GM10248 (cell line): ENCODE data around the gene KRT82.

ENCODE experiments used
- CTCF ChIA-PET: fragments of 300-600 bp; sonication (Branson Sonifier 250); formaldehyde crosslinking; extraction: SDS; loops from one replicate; lab custom pipeline; 2021; ENCODE audit warnings: antibody characterized with exemption; lab: Yijun Ruan, JAX
- POLR2A ChIA-PET: fragments of 350-650 bp; sonication (Branson Sonifier 250); formaldehyde crosslinking; extraction: SDS; loops from one replicate; lab custom pipeline; 2020; ENCODE audit warnings: antibody characterized with exemption; lab: Yijun Ruan, JAX
- DNase-seq: peaks from one replicate; pipeline ENCODE4 v3.0.0; 2012; ENCODE audit errors: extremely low spot score
- TF ChIP-seq, protein P1 (sequence below): IDR thresholded peaks from 2 replicates; pipeline ENCODE4 v1.5.1; 2012; ENCODE audit warnings: mild to moderate bottlenecking, low read depth; ENCODE audit errors: extremely low read depth, missing control alignments, control extremely low read depth

KRT82 gene

GRCh38 chr12:52435659-52435999 is 29.5 kb upstream of the KRT82 start:
- DNase-seq, result no peak
- ChIA-PET CTCF (interaction anchor here (1.2 to 1.4 kb wide), 3 partner anchors 8 to 40 kb away, joined by 3 read pairs; no protein-coding TSS in a partner anchor), POLR2A (no interaction called here)
- TF ChIP-seq, protein P1, sequence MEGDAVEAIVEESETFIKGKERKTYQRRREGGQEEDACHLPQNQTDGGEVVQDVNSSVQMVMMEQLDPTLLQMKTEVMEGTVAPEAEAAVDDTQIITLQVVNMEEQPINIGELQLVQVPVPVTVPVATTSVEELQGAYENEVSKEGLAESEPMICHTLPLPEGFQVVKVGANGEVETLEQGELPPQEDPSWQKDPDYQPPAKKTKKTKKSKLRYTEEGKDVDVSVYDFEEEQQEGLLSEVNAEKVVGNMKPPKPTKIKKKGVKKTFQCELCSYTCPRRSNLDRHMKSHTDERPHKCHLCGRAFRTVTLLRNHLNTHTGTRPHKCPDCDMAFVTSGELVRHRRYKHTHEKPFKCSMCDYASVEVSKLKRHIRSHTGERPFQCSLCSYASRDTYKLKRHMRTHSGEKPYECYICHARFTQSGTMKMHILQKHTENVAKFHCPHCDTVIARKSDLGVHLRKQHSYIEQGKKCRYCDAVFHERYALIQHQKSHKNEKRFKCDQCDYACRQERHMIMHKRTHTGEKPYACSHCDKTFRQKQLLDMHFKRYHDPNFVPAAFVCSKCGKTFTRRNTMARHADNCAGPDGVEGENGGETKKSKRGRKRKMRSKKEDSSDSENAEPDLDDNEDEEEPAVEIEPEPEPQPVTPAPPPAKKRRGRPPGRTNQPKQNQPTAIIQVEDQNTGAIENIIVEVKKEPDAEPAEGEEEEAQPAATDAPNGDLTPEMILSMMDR, result no peak

DNA sequence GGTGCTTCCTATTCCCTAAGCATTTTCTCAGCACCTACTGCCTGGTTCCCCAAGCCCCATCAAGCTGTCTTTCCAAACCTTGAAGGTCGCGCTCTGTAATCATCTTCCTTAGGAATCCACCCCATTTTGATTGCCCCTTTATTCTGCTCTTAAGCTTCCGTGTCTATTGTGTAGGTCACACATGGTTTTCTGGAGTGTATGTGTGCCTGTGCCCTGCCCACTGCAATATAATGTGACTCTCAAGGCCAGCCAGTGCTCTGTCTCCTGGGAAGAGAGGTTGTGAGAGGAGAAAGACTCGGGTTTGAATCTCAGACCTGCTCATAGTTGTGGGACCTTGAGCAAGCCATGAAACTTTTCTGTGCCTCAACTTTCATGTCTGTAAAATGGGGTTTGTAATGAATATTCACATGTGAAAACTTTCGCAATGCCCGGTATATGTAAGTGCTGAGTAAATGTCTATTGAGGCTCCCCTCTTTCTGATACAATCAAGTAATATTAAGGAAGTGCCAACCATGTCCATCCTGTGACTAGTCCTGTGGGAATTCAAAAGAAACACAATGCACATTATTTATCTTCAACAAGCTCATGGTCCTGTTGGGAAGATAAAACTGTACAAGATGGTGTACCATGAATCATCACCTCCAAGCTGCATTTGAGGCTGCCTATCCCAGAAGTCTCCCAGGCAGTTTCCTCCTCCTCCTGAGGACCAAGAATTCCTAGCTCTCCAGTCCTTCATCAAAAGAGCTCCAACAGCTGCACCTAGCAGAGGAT is 28.8 kb upstream of the KRT82 start:
- CTCF ChIA-PET, result interaction anchor here (1.4 kb wide), 1 partner anchor 40 kb away, joined by 3 read pairs; no protein-coding TSS in a partner anchor
- POLR2A ChIA-PET, result no interaction called here

GRCh38 chr12:52434081-52434733 is 28.1 kb upstream of the KRT82 start, which contains the start of gene KRT75:
Gene KRT75, minus strand, starts transcription at chr12:52434371. Its CDS starts 67 bp downstream, at chr12:52434304.
- TF ChIP-seq, protein P1, result no peak
- no peak for DNase-seq
- ChIA-PET CTCF (no interaction called here), POLR2A (no interaction called here)

More for the DNA sequence above, 28.8 kb upstream of the KRT82 start:
- TF ChIP-seq, protein P1, result no peak
- DNase-seq, result no peak

GRCh38 chr12:52433501-52434080 is 27.5 kb upstream of the KRT82 start:
- TF ChIP-seq, protein P1, result no peak
- CTCF ChIA-PET, result no interaction called here
- DNase-seq, result no peak
- POLR2A ChIA-PET, result no interaction called here

- DNase-seq, result no peak
- TF ChIP-seq, protein P1, result no peak
- CTCF ChIA-PET, result no interaction called here
- POLR2A ChIA-PET, result no interaction called here
Measured at GRCh38 chr12:52432559-52433207, 26.5 kb upstream of the KRT82 start.

DNA sequence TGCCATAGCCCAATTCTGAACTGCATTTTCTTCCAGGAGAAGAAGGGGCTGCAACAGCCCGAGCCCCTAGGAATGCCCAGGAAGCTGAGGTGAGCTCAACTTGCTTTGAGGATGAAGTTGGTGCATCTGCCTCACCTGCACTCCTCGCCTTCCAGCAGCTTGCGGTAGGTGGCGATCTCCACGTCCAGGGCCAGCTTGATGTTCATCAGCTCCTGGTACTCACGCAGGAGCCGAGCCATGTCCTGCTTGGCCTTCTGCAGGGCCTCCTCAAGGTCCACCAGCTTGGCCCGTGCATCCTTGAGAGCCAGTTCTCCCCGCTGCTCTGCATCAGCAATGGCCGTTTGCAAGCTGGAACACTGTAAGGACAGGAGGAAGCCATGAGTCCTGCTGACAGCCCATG is 22.0 kb upstream of the KRT82 start:
- DNase-seq, result no peak
- TF ChIP-seq, protein P1, result no peak
- ChIA-PET CTCF (interaction anchor here (1.4 kb wide), 2 partner anchors 10 to 457 kb away, joined by 4 to 6 read pairs; no protein-coding TSS in a partner anchor), POLR2A (no interaction called here)
